Testis (tissue), 2 donors: ENCODE measurements around the gene SHOC1.

Source experiments
- POLR2A ChIP-seq: fragments of 450-650 bp; IDR thresholded peaks from one replicate; pipeline ENCODE4 v1.6.1; 2017; ENCODE audit warnings: antibody characterized with exemption, mild to moderate bottlenecking, moderate library complexity
- TF ChIP-seq, protein P1 (sequence below), 3 experiments: fragments of 450-650 bp in 2 of 3; fragments of 200-600 bp in 1 of 3; sonication (generic) in 1 of 3; IDR thresholded peaks; one replicate each; pipeline ENCODE4 v1.5.1; 2016 to 2019; ENCODE audit warnings: antibody characterized with exemption in 3 of 3, mild to moderate bottlenecking in 2 of 3, moderate library complexity in 1 of 3

GRCh38 chr9:111795557-111795839, 761 bp upstream of the SHOC1 start:
- no peak for TF ChIP-seq POLR2A
- TF ChIP-seq, protein P1, sequence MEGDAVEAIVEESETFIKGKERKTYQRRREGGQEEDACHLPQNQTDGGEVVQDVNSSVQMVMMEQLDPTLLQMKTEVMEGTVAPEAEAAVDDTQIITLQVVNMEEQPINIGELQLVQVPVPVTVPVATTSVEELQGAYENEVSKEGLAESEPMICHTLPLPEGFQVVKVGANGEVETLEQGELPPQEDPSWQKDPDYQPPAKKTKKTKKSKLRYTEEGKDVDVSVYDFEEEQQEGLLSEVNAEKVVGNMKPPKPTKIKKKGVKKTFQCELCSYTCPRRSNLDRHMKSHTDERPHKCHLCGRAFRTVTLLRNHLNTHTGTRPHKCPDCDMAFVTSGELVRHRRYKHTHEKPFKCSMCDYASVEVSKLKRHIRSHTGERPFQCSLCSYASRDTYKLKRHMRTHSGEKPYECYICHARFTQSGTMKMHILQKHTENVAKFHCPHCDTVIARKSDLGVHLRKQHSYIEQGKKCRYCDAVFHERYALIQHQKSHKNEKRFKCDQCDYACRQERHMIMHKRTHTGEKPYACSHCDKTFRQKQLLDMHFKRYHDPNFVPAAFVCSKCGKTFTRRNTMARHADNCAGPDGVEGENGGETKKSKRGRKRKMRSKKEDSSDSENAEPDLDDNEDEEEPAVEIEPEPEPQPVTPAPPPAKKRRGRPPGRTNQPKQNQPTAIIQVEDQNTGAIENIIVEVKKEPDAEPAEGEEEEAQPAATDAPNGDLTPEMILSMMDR (IDR thresholded peaks at IDR 0.05): no peak
